Mammary epithelial cell (primary cell): ENCODE data around the gene CD28.
"Not testable (repeated sequence)": the region's sequence is repeated elsewhere in the genome, so short reads cannot be mapped to it uniquely, and the experiment has no call there.

Experiments used
- EZH2 ChIP-seq: IDR thresholded peaks from 2 replicates; pipeline ENCODE4 v1.6.1; 2012; ENCODE audit warnings: low read length, inconsistent platforms, borderline replicate concordance
- TF ChIP-seq, protein P1 (sequence below), 2 donors: IDR thresholded peaks in 1 of 2; conservative IDR thresholded peaks in 1 of 2; 2 replicates each; pipeline ENCODE4 v1.5.1; 2011 to 2012; ENCODE audit warnings: inconsistent platforms in 2 of 2, low read length in 2 of 2, mild to moderate bottlenecking in 2 of 2, control low read depth in 1 of 2, low read depth in 1 of 2; ENCODE audit not compliant: insufficient read depth in 1 of 2; ENCODE audit errors: extremely low read depth in 1 of 2

DNA sequence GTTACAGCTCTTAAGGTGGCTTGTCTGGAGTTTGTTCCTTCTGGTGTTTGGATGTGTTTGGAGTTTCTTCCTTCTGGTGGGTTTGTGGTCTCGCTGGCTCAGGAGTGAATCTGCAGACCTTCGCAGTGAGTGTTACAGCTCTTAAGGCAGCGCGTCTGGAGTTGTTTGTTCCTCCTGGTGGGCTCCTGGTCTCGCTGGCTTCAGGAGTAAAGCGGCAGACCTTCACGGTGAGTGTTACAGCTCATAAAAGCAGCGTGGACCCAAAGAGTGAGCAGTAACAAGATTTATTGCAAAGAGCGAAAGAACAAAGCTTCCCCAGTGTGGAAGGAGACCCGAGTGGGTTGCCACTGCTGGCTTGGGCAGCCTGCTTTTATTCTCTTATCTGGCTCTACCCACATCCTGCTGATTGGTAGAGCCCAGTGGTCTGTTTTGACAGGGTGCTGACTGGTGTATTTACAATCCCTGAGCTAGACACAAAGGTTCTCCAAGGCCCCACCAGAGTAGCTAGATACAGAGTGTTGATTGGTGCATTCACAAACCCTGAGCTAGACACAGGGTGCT lies 78.4 kb downstream of the CD28 start:
- TF ChIP-seq, protein P1, sequence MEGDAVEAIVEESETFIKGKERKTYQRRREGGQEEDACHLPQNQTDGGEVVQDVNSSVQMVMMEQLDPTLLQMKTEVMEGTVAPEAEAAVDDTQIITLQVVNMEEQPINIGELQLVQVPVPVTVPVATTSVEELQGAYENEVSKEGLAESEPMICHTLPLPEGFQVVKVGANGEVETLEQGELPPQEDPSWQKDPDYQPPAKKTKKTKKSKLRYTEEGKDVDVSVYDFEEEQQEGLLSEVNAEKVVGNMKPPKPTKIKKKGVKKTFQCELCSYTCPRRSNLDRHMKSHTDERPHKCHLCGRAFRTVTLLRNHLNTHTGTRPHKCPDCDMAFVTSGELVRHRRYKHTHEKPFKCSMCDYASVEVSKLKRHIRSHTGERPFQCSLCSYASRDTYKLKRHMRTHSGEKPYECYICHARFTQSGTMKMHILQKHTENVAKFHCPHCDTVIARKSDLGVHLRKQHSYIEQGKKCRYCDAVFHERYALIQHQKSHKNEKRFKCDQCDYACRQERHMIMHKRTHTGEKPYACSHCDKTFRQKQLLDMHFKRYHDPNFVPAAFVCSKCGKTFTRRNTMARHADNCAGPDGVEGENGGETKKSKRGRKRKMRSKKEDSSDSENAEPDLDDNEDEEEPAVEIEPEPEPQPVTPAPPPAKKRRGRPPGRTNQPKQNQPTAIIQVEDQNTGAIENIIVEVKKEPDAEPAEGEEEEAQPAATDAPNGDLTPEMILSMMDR (conservative IDR thresholded peaks at IDR 0.05 in 1 of 2, IDR thresholded peaks at IDR 0.05 in 1 of 2; ENCODE audit: extremely low read depth in 1 of 2, insufficient read depth in 1 of 2, low read depth in 1 of 2, low read length in 2 of 2) = not testable (repeated sequence)
- not testable (repeated sequence) for TF ChIP-seq EZH2
